Jurkat, Clone E6-1 (cell line): Measurements from ENCODE around the gene PPP2R2B.

Experiments
- DNase-seq: peaks from one replicate; pipeline ENCODE4 v3.0.0-alpha.2; 2011; ENCODE audit warnings: low read depth, low spot score
- H3K4me3 ChIP-seq: 2 replicates; pipeline ENCODE4 v1.5.1; 2011; ENCODE audit warnings: mild to moderate bottlenecking, low read length, control low read depth, moderate library complexity

Gene PPP2R2B

GRCh38 chr5:146721073-146721815, 157.3 kb downstream of the PPP2R2B start:
- H3K4me3 ChIP-seq, result no peak overlapping the region
- no peak for DNase-seq

GRCh38 chr5:146720107-146720506, 158.4 kb downstream of the PPP2R2B start:
- no peak for DNase-seq
- H3K4me3 ChIP-seq, result no peak overlapping the region

- H3K4me3 ChIP-seq, result no peak overlapping the region
- no peak for DNase-seq
Measured at GRCh38 chr5:146719179-146719578, 159.4 kb downstream of the PPP2R2B start.

GRCh38 chr5:146718609-146719008, 159.9 kb downstream of the PPP2R2B start:
- no peak overlapping the region for H3K4me3 ChIP-seq
- DNase-seq, result no peak

- DNase-seq, result no peak
- H3K4me3 ChIP-seq, result no peak overlapping the region
Measured at GRCh38 chr5:146717951-146718350, 160.6 kb downstream of the PPP2R2B start.

GRCh38 chr5:146716636-146717035, 161.9 kb downstream of the PPP2R2B start:
- DNase-seq, result no peak
- H3K4me3 ChIP-seq, result no peak overlapping the region

GRCh38 chr5:146710348-146710747, 168.2 kb downstream of the PPP2R2B start:
- no peak for DNase-seq
- no peak overlapping the region for H3K4me3 ChIP-seq

- no peak overlapping the region for H3K4me3 ChIP-seq
Measured at GRCh38 chr5:146707316-146707715, 171.2 kb downstream of the PPP2R2B start.

GRCh38 chr5:146706321-146706972, 172.1 kb downstream of the PPP2R2B start:
- H3K4me3 ChIP-seq, result no peak overlapping the region
- DNase-seq, result no peak

More at GRCh38 chr5:146707316-146707715, 171.2 kb downstream of the PPP2R2B start:
- DNase-seq, result no peak

GRCh38 chr5:146704949-146705665, 173.4 kb downstream of the PPP2R2B start:
- DNase-seq, result no peak

GRCh38 chr5:146703899-146704298, 174.7 kb downstream of the PPP2R2B start:
- H3K4me3 ChIP-seq, result no peak overlapping the region
- no peak for DNase-seq

More at GRCh38 chr5:146704949-146705665, 173.4 kb downstream of the PPP2R2B start:
- H3K4me3 ChIP-seq, result no peak overlapping the region

GRCh38 chr5:146703499-146703898, 175.1 kb downstream of the PPP2R2B start:
- no peak for DNase-seq
- H3K4me3 ChIP-seq, result no peak overlapping the region

- no peak overlapping the region for H3K4me3 ChIP-seq
- no peak for DNase-seq
Measured at GRCh38 chr5:146699664-146700418, 178.7 kb downstream of the PPP2R2B start.

GRCh38 chr5:146699138-146699537, 179.4 kb downstream of the PPP2R2B start:
- no peak overlapping the region for H3K4me3 ChIP-seq
- no peak for DNase-seq

GRCh38 chr5:146698651-146699050, 179.9 kb downstream of the PPP2R2B start:
- no peak for DNase-seq

GRCh38 chr5:146697211-146697610, 181.3 kb downstream of the PPP2R2B start:
- H3K4me3 ChIP-seq, result no peak overlapping the region
- DNase-seq, result no peak

More at GRCh38 chr5:146698651-146699050, 179.9 kb downstream of the PPP2R2B start:
- no peak overlapping the region for H3K4me3 ChIP-seq

GRCh38 chr5:146695646-146696045, 182.9 kb downstream of the PPP2R2B start:
- no peak overlapping the region for H3K4me3 ChIP-seq

GRCh38 chr5:146690880-146691355, 187.6 kb downstream of the PPP2R2B start:
- no peak for DNase-seq
- H3K4me3 ChIP-seq, result no peak overlapping the region

More at GRCh38 chr5:146695646-146696045, 182.9 kb downstream of the PPP2R2B start:
- DNase-seq, result no peak

GRCh38 chr5:146687630-146688029, 190.9 kb downstream of the PPP2R2B start:
- no peak for DNase-seq
- no peak overlapping the region for H3K4me3 ChIP-seq
